ENCODE data around the gene ZNF821.

GRCh38 chr16:71917900-71918299 is 33.9 kb upstream of the ZNF821 start:
- TF ChIP-seq EZH2phosphoT487 (IDR thresholded peaks at IDR 0.05; ENCODE audit: borderline replicate concordance, low read length), result no peak
- TF ChIP-seq, protein P1, sequence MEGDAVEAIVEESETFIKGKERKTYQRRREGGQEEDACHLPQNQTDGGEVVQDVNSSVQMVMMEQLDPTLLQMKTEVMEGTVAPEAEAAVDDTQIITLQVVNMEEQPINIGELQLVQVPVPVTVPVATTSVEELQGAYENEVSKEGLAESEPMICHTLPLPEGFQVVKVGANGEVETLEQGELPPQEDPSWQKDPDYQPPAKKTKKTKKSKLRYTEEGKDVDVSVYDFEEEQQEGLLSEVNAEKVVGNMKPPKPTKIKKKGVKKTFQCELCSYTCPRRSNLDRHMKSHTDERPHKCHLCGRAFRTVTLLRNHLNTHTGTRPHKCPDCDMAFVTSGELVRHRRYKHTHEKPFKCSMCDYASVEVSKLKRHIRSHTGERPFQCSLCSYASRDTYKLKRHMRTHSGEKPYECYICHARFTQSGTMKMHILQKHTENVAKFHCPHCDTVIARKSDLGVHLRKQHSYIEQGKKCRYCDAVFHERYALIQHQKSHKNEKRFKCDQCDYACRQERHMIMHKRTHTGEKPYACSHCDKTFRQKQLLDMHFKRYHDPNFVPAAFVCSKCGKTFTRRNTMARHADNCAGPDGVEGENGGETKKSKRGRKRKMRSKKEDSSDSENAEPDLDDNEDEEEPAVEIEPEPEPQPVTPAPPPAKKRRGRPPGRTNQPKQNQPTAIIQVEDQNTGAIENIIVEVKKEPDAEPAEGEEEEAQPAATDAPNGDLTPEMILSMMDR (IDR thresholded peaks at IDR 0.05; ENCODE audit: low read depth, low read length, poor library complexity, severe bottlenecking), result no peak

Measured in DOHH2 (cell line).